HG02840 (cell line): Measurements from ENCODE around the gene ISG20L2.

ENCODE experiments used
- ATAC-seq: cut with Tn5 transposase; IDR thresholded peaks from one replicate; pipeline ENCODE4 v1.9.1; 2021; ENCODE audit warnings: mild to moderate bottlenecking, moderate library complexity, moderate number of reproducible peaks; ENCODE audit not compliant: unreplicated experiment, low FRiP score

The ISG20L2 gene

GRCh38 chr1:156708218-156708661 lies 20.3 kb downstream of the ISG20L2 start:
- no peak for ATAC-seq

- no peak for ATAC-seq
These were observed 20.9 kb downstream of the ISG20L2 start for GRCh38 chr1:156707417-156708217.

GRCh38 chr1:156706657-156707416 lies 21.7 kb downstream of the ISG20L2 start:
- no peak for ATAC-seq

- no peak for ATAC-seq
These were observed 22.5 kb downstream of the ISG20L2 start for GRCh38 chr1:156705918-156706656.

- ATAC-seq = no peak
These were observed 23.1 kb downstream of the ISG20L2 start, which contains the start of gene CRABP2 for GRCh38 chr1:156705321-156705917. Gene CRABP2 (minus strand): TSS chr1:156705583. CDS start chr1:156705446, 137 bp downstream.

GRCh38 chr1:156704930-156705320 lies 23.6 kb downstream of the ISG20L2 start:
- no peak for ATAC-seq

- no peak for ATAC-seq
These were observed 24.3 kb downstream of the ISG20L2 start for GRCh38 chr1:156704166-156704711.

GRCh38 chr1:156703741-156704140 lies 24.8 kb downstream of the ISG20L2 start:
- no peak for ATAC-seq

- no peak for ATAC-seq
These were observed 25.2 kb downstream of the ISG20L2 start for GRCh38 chr1:156703336-156703735.

- ATAC-seq = no peak
These were observed 27.6 kb downstream of the ISG20L2 start for GRCh38 chr1:156700736-156701531.

GRCh38 chr1:156698995-156699394 lies 29.6 kb downstream of the ISG20L2 start:
- no peak for ATAC-seq

- no peak for ATAC-seq
These were observed 31.1 kb downstream of the ISG20L2 start for GRCh38 chr1:156697481-156697880.

- no peak for ATAC-seq
These were observed 31.8 kb downstream of the ISG20L2 start for GRCh38 chr1:156696755-156697154.

GRCh38 chr1:156694690-156694962 lies 33.9 kb downstream of the ISG20L2 start:
- no peak for ATAC-seq

GRCh38 chr1:156693848-156694689 lies 34.5 kb downstream of the ISG20L2 start:
- no peak for ATAC-seq

- ATAC-seq = no peak
These were observed 35.4 kb downstream of the ISG20L2 start for GRCh38 chr1:156692925-156693847.

GRCh38 chr1:156692441-156692924 lies 36.1 kb downstream of the ISG20L2 start:
- ATAC-seq = no peak
